Activated T-helper 2 cell treated with anti-CD3 and anti-CD28 coated beads, Interferon-gamma antibody, Interleukin-2, Interleukin-4, amounts not matched to agents 10 μg/mL and 5 μg/mL and 100 μg/mL, durations not matched to agents 14 hours and 24 hours and 36 hours (primary cell): ENCODE data around the gene CLCN5. TPM values are rescaled to one million over a fixed set of nuclear protein-coding genes. Genes with fewer than 3 reads are reported as not detected.
"Not testable (repeated sequence)": the region's sequence is repeated elsewhere in the genome, so short reads cannot be mapped to it uniquely, and the experiment has no call there.

Experiments
- DNase-seq: peaks from one replicate; pipeline ENCODE4 v3.0.0; 2021; ENCODE audit warnings: low spot score
- H3K27ac Mint-ChIP-seq: one replicate; pipeline ENCODE4 v1.8.0; 2021; ENCODE audit warnings: mixed read lengths
- H3K27me3 Mint-ChIP-seq: one replicate; pipeline ENCODE4 v1.8.0; 2021; ENCODE audit warnings: low read depth, mixed read lengths
- H3K36me3 Mint-ChIP-seq: one replicate; pipeline ENCODE4 v1.8.0; 2021; ENCODE audit warnings: low read depth, mixed read lengths
- H3K4me1 Mint-ChIP-seq: one replicate; pipeline ENCODE4 v1.8.0; 2021; ENCODE audit warnings: low read depth, mixed read lengths
- H3K4me3 Mint-ChIP-seq: one replicate; pipeline ENCODE4 v1.8.0; 2021; ENCODE audit warnings: low read depth, mild to moderate bottlenecking, moderate library complexity, mixed read lengths
- H3K9me3 Mint-ChIP-seq: one replicate; pipeline ENCODE4 v1.8.0; 2021; ENCODE audit warnings: mixed read lengths
- intact Hi-C: fragments of 100-400 bp; cut with micrococcal nuclease; formaldehyde crosslinking; loops from one replicate; pipeline ENCODE4 v1.15.1; 2023
- total RNA-seq: library from RNA; stranded (reverse); gene quantifications from 2 replicates; pipeline ENCODE4 v1.2.3, GENCODE V29; 2022

The CLCN5 gene
- total RNA-seq, 1 donor from 2014 or later = 5.6 TPM

GRCh38 chrX:49991758-49992157 lies 69.4 kb downstream of the CLCN5 start:
- no peaks in the 10 kb centered on the region for H3K9me3 Mint-ChIP-seq
- no peak overlapping the region for H3K4me3 Mint-ChIP-seq
- H3K36me3 Mint-ChIP-seq = no peaks in the 10 kb centered on the region
- intact Hi-C loops = no loop called here
- DNase-seq = no peak
- H3K27me3 Mint-ChIP-seq = no peaks in the 10 kb centered on the region
- peaks cover 11% of the 10 kb centered on the region for H3K4me1 Mint-ChIP-seq
- no peak overlapping the region for H3K27ac Mint-ChIP-seq

GRCh38 chrX:49992853-49993252 lies 70.5 kb downstream of the CLCN5 start:
- Mint-ChIP-seq H3K4me3 (no peak overlapping the region), H3K27ac (no peak overlapping the region), H3K27me3 (no peaks in the 10 kb centered on the region), H3K36me3 (no peaks in the 10 kb centered on the region), H3K9me3 (no peaks in the 10 kb centered on the region), H3K4me1 (peaks cover 11% of the 10 kb centered on the region)
- no peak for DNase-seq
- intact Hi-C loops = no loop called here

- Mint-ChIP-seq H3K4me1 (peaks cover 11% of the 10 kb centered on the region), H3K27ac (no peak overlapping the region), H3K4me3 (no peak overlapping the region), H3K27me3 (no peaks in the 10 kb centered on the region), H3K9me3 (no peaks in the 10 kb centered on the region), H3K36me3 (no peaks in the 10 kb centered on the region)
- DNase-seq = no peak
- intact Hi-C loops = no loop called here
These were observed 71.3 kb downstream of the CLCN5 start for GRCh38 chrX:49993661-49994060.

GRCh38 chrX:49995107-49995731 lies 72.8 kb downstream of the CLCN5 start:
- Mint-ChIP-seq H3K4me3 (no peak overlapping the region), H3K27ac (no peak overlapping the region), H3K9me3 (no peaks in the 10 kb centered on the region), H3K4me1 (peaks cover 15% of the 10 kb centered on the region), H3K36me3 (no peaks in the 10 kb centered on the region), H3K27me3 (no peaks in the 10 kb centered on the region)
- DNase-seq = no peak
- intact Hi-C loops = no loop called here

GRCh38 chrX:49995795-49996455 lies 73.5 kb downstream of the CLCN5 start:
- Mint-ChIP-seq H3K9me3 (no peaks in the 10 kb centered on the region), H3K36me3 (no peaks in the 10 kb centered on the region), H3K4me1 (peaks cover 15% of the 10 kb centered on the region), H3K27ac (no peak overlapping the region), H3K4me3 (no peak overlapping the region), H3K27me3 (no peaks in the 10 kb centered on the region)
- intact Hi-C loops = no loop called here
- DNase-seq = no peak

- Mint-ChIP-seq H3K27me3 (no peaks in the 10 kb centered on the region), H3K4me3 (no peak overlapping the region)
- intact Hi-C loops = no loop called here
These were observed 74.1 kb downstream of the CLCN5 start for GRCh38 chrX:49996474-49996873.

GRCh38 chrX:49999087-49999486 lies 76.7 kb downstream of the CLCN5 start:
- DNase-seq = no peak
- no peak overlapping the region for H3K27ac Mint-ChIP-seq
- H3K9me3 Mint-ChIP-seq = no peaks in the 10 kb centered on the region
- H3K27me3 Mint-ChIP-seq = no peaks in the 10 kb centered on the region
- H3K36me3 Mint-ChIP-seq = no peaks in the 10 kb centered on the region
- peaks cover 18% of the 10 kb centered on the region for H3K4me1 Mint-ChIP-seq
- no peak overlapping the region for H3K4me3 Mint-ChIP-seq
- intact Hi-C loops = no loop called here

More at GRCh38 chrX:49996474-49996873, 74.1 kb downstream of the CLCN5 start:
- Mint-ChIP-seq H3K36me3 (no peaks in the 10 kb centered on the region), H3K9me3 (no peaks in the 10 kb centered on the region), H3K4me1 (peaks cover 15% of the 10 kb centered on the region), H3K27ac (no peak overlapping the region)
- DNase-seq = no peak

- Mint-ChIP-seq H3K27ac (no peak overlapping the region), H3K27me3 (no peaks in the 10 kb centered on the region), H3K36me3 (no peaks in the 10 kb centered on the region), H3K9me3 (no peaks in the 10 kb centered on the region), H3K4me1 (peaks cover 10% of the 10 kb centered on the region), H3K4me3 (no peak overlapping the region)
- intact Hi-C loops = no loop called here
- DNase-seq = no peak
These were observed 78.6 kb downstream of the CLCN5 start for GRCh38 chrX:50000937-50001542.

- no peak for DNase-seq
- intact Hi-C loops = no loop called here
- Mint-ChIP-seq H3K9me3 (no peaks in the 10 kb centered on the region), H3K4me1 (peaks cover 7% of the 10 kb centered on the region), H3K27me3 (no peaks in the 10 kb centered on the region), H3K4me3 (no peak overlapping the region), H3K36me3 (no peaks in the 10 kb centered on the region), H3K27ac (no peak overlapping the region)
These were observed 79.8 kb downstream of the CLCN5 start for GRCh38 chrX:50002067-50002714.

GRCh38 chrX:50003467-50003866 lies 81.1 kb downstream of the CLCN5 start:
- Mint-ChIP-seq H3K9me3 (no peaks in the 10 kb centered on the region), H3K4me1 (peaks cover 7% of the 10 kb centered on the region), H3K27ac (no peak overlapping the region), H3K27me3 (no peaks in the 10 kb centered on the region), H3K36me3 (no peaks in the 10 kb centered on the region), H3K4me3 (no peak overlapping the region)
- no peak for DNase-seq
- intact Hi-C loops = no loop called here

GRCh38 chrX:50003927-50004326 lies 81.5 kb downstream of the CLCN5 start:
- no peak overlapping the region for H3K27ac Mint-ChIP-seq
- intact Hi-C loops = no loop called here
- H3K4me3 Mint-ChIP-seq = no peak overlapping the region
- H3K4me1 Mint-ChIP-seq = peaks cover 4% of the 10 kb centered on the region
- H3K9me3 Mint-ChIP-seq = no peaks in the 10 kb centered on the region
- no peaks in the 10 kb centered on the region for H3K27me3 Mint-ChIP-seq
- no peak for DNase-seq
- no peaks in the 10 kb centered on the region for H3K36me3 Mint-ChIP-seq

GRCh38 chrX:50025591-50025990 lies 103.2 kb downstream of the CLCN5 start:
- H3K27me3 Mint-ChIP-seq, DNase-seq, H3K9me3 Mint-ChIP-seq, H3K27ac Mint-ChIP-seq, H3K36me3 Mint-ChIP-seq, H3K4me1 Mint-ChIP-seq, H3K4me3 Mint-ChIP-seq, intact Hi-C loops: not testable (repeated sequence)

GRCh38 chrX:50035126-50035525 lies 112.7 kb downstream of the CLCN5 start:
- no peaks in the 10 kb centered on the region for H3K36me3 Mint-ChIP-seq
- H3K27me3 Mint-ChIP-seq = no peaks in the 10 kb centered on the region
- no peaks in the 10 kb centered on the region for H3K9me3 Mint-ChIP-seq
- no peaks in the 10 kb centered on the region for H3K4me1 Mint-ChIP-seq
- no peak for DNase-seq
- no peak overlapping the region for H3K27ac Mint-ChIP-seq
- intact Hi-C loops = no loop called here
- no peak overlapping the region for H3K4me3 Mint-ChIP-seq
